NAMALWA (cell line): ENCODE data around the gene OR2C1.

Experiments used
- DNase-seq: peaks from one replicate; pipeline ENCODE4 v3.0.0-alpha.2; 2015; ENCODE audit warnings: low spot score

OR2C1 gene

GRCh38 chr16:3355589-3355988 is at the start of gene OR2C1:
OR2C1 (plus strand) TSS chr16:3355889; CDS start chr16:3355941, 52 bp downstream.
- no peak for DNase-seq

GRCh38 chr16:3306078-3306477 is 49.6 kb upstream of the OR2C1 start:
- DNase-seq: no peak

GRCh38 chr16:3311496-3311895 is 44.2 kb upstream of the OR2C1 start:
- no peak for DNase-seq

- no peak for DNase-seq
These were observed 38.2 kb upstream of the OR2C1 start for GRCh38 chr16:3317315-3317999.

- no peak for DNase-seq
These were observed 33.9 kb upstream of the OR2C1 start for GRCh38 chr16:3321816-3322215.

GRCh38 chr16:3327514-3327913 is 28.2 kb upstream of the OR2C1 start:
- DNase-seq: no peak

GRCh38 chr16:3328104-3328503 is 27.6 kb upstream of the OR2C1 start:
- no peak for DNase-seq

GRCh38 chr16:3328643-3329042 is 27.0 kb upstream of the OR2C1 start:
- DNase-seq: no peak

- DNase-seq: no peak
These were observed 9.6 kb upstream of the OR2C1 start for GRCh38 chr16:3346041-3346440.

GRCh38 chr16:3347586-3347985 is 8.1 kb upstream of the OR2C1 start:
- DNase-seq: no peak

- peak; percentile 76 for DNase-seq
These were observed 7.0 kb upstream of the OR2C1 start for GRCh38 chr16:3348547-3349167.

- DNase-seq: no peak
These were observed 6.5 kb upstream of the OR2C1 start for GRCh38 chr16:3349175-3349574.

GRCh38 chr16:3356118-3356517 is 429 bp downstream of the OR2C1 start:
- no peak for DNase-seq

GRCh38 chr16:3358871-3359270 is 3.2 kb downstream of the OR2C1 start:
- no peak for DNase-seq

- DNase-seq: no peak
These were observed 7.2 kb downstream of the OR2C1 start for GRCh38 chr16:3362931-3363330.

- peak; percentile 64 for DNase-seq
These were observed 8.1 kb downstream of the OR2C1 start for GRCh38 chr16:3363793-3364192.

GRCh38 chr16:3364774-3365427 is 9.2 kb downstream of the OR2C1 start:
- peak; percentile 97 for DNase-seq

- no peak for DNase-seq
These were observed 13.4 kb downstream of the OR2C1 start for GRCh38 chr16:3369073-3369472.

GRCh38 chr16:3375680-3376079 is 20.0 kb downstream of the OR2C1 start:
- no peak for DNase-seq

GRCh38 chr16:3377917-3378316 is 22.2 kb downstream of the OR2C1 start:
- DNase-seq: no peak

GRCh38 chr16:3383045-3383448 is 27.4 kb downstream of the OR2C1 start:
- DNase-seq: no peak

- no peak for DNase-seq
These were observed 32.6 kb downstream of the OR2C1 start for GRCh38 chr16:3388325-3388724.

- DNase-seq: no peak
These were observed 34.1 kb downstream of the OR2C1 start for GRCh38 chr16:3389663-3390338.
